ENCODE measurements around the gene MISP3.

Gene MISP3

GRCh38 chr19:14122924-14123323 lies 50.3 kb downstream of the MISP3 start:
- DNase-seq (ENCODE audit: low read depth): no peak
